Measurements from ENCODE around the gene CHP1.
"Not testable (repeated sequence)": the region's sequence is repeated elsewhere in the genome, so short reads cannot be mapped to it uniquely, and the experiment has no call there.

CHP1 gene

GRCh38 chr15:41292521-41292920 is 61.5 kb downstream of the CHP1 start:
- DNase-seq (ENCODE audit: low read depth in 2 of 2): no peak

- not testable (repeated sequence) for DNase-seq (ENCODE audit: low read depth in 2 of 2)
Observed at GRCh38 chr15:41301139-41301538, 70.1 kb downstream of the CHP1 start.

GRCh38 chr15:41301587-41301986 is 70.5 kb downstream of the CHP1 start:
- no peak for DNase-seq (ENCODE audit: low read depth in 2 of 2)

- DNase-seq (ENCODE audit: low read depth in 2 of 2): no peak
Observed at GRCh38 chr15:41304149-41304770, 73.2 kb downstream of the CHP1 start.

- DNase-seq (ENCODE audit: low read depth in 2 of 2): no peak
Observed at GRCh38 chr15:41307679-41308078, 76.6 kb downstream of the CHP1 start.

GRCh38 chr15:41309226-41309905 is 78.3 kb downstream of the CHP1 start:
- no peak for DNase-seq (ENCODE audit: low read depth in 2 of 2)

GRCh38 chr15:41320805-41321330 is 89.8 kb downstream of the CHP1 start:
- DNase-seq (ENCODE audit: low read depth in 2 of 2): not testable (repeated sequence)

GRCh38 chr15:41323611-41324010 is 92.5 kb downstream of the CHP1 start:
- DNase-seq (ENCODE audit: low read depth in 2 of 2): no peak

GRCh38 chr15:41331281-41331680 is 100.2 kb downstream of the CHP1 start:
- DNase-seq (ENCODE audit: low read depth in 2 of 2): no peak
